HuH-7 (cell line): ENCODE measurements around the gene EPHA2.
"Not testable (repeated sequence)": the region's sequence is repeated elsewhere in the genome, so short reads cannot be mapped to it uniquely, and the experiment has no call there.

Source experiments
- DNase-seq: peaks from one replicate; pipeline ENCODE4 v3.0.0; 2011; ENCODE audit warnings: low spot score

The EPHA2 gene

GRCh38 chr1:16167331-16168143, 11.7 kb upstream of the EPHA2 start:
- DNase-seq = peak; percentile 73

- DNase-seq = no peak
These were observed 10.2 kb upstream of the EPHA2 start for GRCh38 chr1:16166117-16166516.

GRCh38 chr1:16165548-16165947, 9.7 kb upstream of the EPHA2 start:
- DNase-seq = no peak

GRCh38 chr1:16165073-16165364, 9.2 kb upstream of the EPHA2 start:
- no peak for DNase-seq

GRCh38 chr1:16164213-16165072, 8.6 kb upstream of the EPHA2 start:
- peak; percentile 82 for DNase-seq

GRCh38 chr1:16163608-16164212, 7.8 kb upstream of the EPHA2 start:
- not testable (repeated sequence) for DNase-seq

GRCh38 chr1:16162163-16162822, 6.4 kb upstream of the EPHA2 start:
- no peak for DNase-seq

- DNase-seq = no peak
These were observed 5.8 kb upstream of the EPHA2 start for GRCh38 chr1:16161717-16162116.

GRCh38 chr1:16158993-16159831, 3.3 kb upstream of the EPHA2 start:
- no peak for DNase-seq

GRCh38 chr1:16158025-16158424, 2.2 kb upstream of the EPHA2 start:
- DNase-seq = no peak

GRCh38 chr1:16156848-16157495, 1.1 kb upstream of the EPHA2 start:
- no peak for DNase-seq

- DNase-seq = no peak
These were observed 1.7 kb downstream of the EPHA2 start for GRCh38 chr1:16153999-16154673.

GRCh38 chr1:16153096-16153998, 2.5 kb downstream of the EPHA2 start:
- DNase-seq = no peak

GRCh38 chr1:16152481-16153087, 3.3 kb downstream of the EPHA2 start:
- DNase-seq = no peak

GRCh38 chr1:16151995-16152384, 3.9 kb downstream of the EPHA2 start:
- no peak for DNase-seq

GRCh38 chr1:16151196-16151994, 4.5 kb downstream of the EPHA2 start:
- DNase-seq = no peak

GRCh38 chr1:16150508-16150907, 5.4 kb downstream of the EPHA2 start:
- no peak for DNase-seq
